GM12801 (cell line): Measurements from ENCODE around the gene GYPA.

ENCODE experiments used
- TF ChIP-seq, protein P1 (sequence below): IDR thresholded peaks from one replicate; pipeline ENCODE4 v1.5.1; 2011; ENCODE audit warnings: control low read depth; ENCODE audit not compliant: insufficient read length; ENCODE audit errors: extremely low read depth

Gene GYPA

DNA sequence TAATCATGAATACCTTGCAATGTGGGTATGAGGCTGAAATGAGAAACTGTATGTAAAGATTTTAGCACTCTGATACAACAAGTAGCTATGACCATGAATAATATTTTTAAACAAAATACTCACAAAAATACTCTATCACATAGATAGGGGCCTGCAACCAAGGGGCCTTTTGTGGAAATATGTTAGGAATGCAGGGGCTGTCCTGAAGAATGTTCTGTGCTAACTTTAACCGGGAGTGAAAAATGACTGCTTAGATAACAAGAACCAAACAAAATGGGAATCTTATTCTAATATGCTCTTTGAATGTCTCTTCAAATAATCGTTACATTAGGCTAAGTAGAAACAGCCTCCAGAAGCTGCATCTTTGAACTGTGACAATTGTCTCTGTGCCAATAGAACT is 37.9 kb upstream of the GYPA start:
- TF ChIP-seq, protein P1, sequence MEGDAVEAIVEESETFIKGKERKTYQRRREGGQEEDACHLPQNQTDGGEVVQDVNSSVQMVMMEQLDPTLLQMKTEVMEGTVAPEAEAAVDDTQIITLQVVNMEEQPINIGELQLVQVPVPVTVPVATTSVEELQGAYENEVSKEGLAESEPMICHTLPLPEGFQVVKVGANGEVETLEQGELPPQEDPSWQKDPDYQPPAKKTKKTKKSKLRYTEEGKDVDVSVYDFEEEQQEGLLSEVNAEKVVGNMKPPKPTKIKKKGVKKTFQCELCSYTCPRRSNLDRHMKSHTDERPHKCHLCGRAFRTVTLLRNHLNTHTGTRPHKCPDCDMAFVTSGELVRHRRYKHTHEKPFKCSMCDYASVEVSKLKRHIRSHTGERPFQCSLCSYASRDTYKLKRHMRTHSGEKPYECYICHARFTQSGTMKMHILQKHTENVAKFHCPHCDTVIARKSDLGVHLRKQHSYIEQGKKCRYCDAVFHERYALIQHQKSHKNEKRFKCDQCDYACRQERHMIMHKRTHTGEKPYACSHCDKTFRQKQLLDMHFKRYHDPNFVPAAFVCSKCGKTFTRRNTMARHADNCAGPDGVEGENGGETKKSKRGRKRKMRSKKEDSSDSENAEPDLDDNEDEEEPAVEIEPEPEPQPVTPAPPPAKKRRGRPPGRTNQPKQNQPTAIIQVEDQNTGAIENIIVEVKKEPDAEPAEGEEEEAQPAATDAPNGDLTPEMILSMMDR, result no peak

- TF ChIP-seq, protein P1, result no peak
Observed at GRCh38 chr4:144176476-144176875, 36.0 kb upstream of the GYPA start.

DNA sequence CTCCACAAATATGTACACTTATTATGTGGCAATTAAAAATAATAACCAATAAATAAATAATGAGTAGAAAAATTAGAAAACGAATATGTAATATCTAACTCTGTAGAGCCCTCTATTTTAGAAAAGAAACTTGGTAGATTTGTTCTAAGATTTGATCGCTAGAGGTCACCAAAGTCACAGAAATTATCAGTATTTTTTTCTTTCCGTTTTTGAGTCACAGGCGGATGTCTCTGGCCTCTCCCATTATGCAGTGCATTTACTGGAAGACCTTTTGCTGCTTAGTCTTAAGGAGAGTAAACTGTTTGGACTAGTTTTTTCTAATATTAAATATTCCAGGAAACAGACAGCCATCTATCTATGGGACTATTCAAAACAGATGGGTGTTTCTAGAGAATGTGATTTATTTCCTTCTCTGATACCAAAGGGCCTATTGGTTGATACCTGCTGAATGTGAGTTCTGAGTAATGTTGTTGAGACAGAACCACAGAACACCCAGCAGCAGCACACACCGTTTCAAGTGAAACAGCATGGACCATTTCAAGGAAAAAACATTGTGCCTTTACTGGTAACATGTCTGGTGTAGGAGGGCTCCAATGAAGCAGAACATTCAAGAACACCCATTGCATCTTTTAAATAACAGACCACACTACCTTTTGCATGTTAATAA is 34.0 kb upstream of the GYPA start:
- TF ChIP-seq, protein P1, result no peak

GRCh38 chr4:144171697-144172096 is 31.2 kb upstream of the GYPA start:
- TF ChIP-seq, protein P1, result no peak

DNA sequence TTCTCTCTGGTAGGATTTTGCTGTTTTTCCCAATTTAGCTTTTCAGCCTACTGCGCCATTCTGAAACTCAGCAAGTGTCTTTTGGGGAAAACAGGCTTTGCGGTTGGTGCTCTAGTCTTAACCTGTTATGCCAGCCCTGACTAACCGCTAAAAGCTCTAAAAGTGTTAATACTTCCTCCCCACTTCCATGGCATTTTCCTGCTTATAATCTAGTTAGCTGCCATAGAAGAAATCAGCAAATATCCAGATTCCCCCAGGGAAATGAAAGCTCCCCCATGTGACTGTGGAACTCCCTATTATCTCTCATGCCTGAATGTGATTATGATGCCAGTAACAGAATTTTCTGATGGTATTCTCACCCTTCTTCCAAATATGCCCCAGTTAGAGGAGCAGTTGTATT is 28.7 kb upstream of the GYPA start:
- TF ChIP-seq, protein P1, result no peak

DNA sequence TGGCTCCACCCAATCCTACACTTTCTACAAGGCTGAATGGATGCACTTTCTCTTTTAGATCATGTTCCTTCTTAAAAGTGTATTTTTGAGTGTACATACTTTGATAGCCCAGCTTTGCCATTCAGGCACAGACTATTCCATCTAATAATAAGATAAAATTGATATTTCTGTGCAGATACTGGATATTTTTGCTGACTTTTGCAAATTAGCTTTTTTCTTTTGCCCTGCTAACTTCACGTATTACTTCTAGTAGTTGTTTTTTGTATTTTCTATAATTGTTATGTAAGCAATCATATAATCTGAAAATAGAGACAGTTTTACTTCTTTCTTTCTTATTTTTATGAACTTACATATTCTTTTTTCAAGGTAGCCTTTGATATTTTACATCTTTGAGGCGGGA is 13.5 kb upstream of the GYPA start:
- TF ChIP-seq, protein P1, result no peak

DNA sequence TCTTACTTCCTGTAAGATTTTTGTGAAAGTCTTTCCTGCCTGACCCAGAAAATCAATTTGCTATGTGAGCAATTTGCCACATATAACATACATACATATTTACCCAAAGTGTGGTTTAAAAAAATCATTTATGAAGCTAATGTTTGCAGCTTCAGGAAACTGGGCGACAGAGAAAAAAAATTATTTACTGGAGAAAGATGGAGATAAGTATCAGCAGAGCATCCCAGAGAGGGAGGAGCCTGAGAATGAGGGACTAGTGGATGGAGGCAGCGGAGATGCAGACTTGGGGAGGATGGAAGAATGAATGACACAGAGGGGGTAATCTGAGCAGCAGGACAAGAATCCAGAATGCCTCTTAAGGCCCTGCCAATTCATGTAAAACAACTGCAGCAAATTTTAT is 975 bp upstream of the GYPA start:
- TF ChIP-seq, protein P1, result no peak
